Smooth muscle cell of the brain vasculature (primary cell): ENCODE measurements around the gene GLIS2.

ENCODE experiments used
- DNase-seq: peaks from one replicate; pipeline ENCODE4 v3.0.0-alpha.2; 2012; ENCODE audit warnings: low read depth, low spot score

Gene GLIS2

GRCh38 chr16:4381072-4381934 lies 65.4 kb downstream of the GLIS2 start:
- no peak for DNase-seq

GRCh38 chr16:4381935-4382794 lies 66.3 kb downstream of the GLIS2 start:
- no peak for DNase-seq

GRCh38 chr16:4382795-4383357 lies 67.0 kb downstream of the GLIS2 start:
- no peak for DNase-seq

- no peak for DNase-seq
Measured at GRCh38 chr16:4383591-4384444, 68.0 kb downstream of the GLIS2 start.

- no peak for DNase-seq
Measured at GRCh38 chr16:4384509-4384942, 68.7 kb downstream of the GLIS2 start.

- DNase-seq: no peak
Measured at GRCh38 chr16:4385066-4385788, 69.4 kb downstream of the GLIS2 start.

- DNase-seq: no peak
Measured at GRCh38 chr16:4385789-4386450, 70.1 kb downstream of the GLIS2 start.

GRCh38 chr16:4386451-4386805 lies 70.6 kb downstream of the GLIS2 start:
- DNase-seq: no peak

- no peak for DNase-seq
Measured at GRCh38 chr16:4386951-4387565, 71.2 kb downstream of the GLIS2 start.

GRCh38 chr16:4387781-4388180 lies 71.9 kb downstream of the GLIS2 start:
- no peak for DNase-seq

- no peak for DNase-seq
Measured at GRCh38 chr16:4388271-4389021, 72.6 kb downstream of the GLIS2 start.
